ENCODE data around the gene MARCKSL1.

DNA sequence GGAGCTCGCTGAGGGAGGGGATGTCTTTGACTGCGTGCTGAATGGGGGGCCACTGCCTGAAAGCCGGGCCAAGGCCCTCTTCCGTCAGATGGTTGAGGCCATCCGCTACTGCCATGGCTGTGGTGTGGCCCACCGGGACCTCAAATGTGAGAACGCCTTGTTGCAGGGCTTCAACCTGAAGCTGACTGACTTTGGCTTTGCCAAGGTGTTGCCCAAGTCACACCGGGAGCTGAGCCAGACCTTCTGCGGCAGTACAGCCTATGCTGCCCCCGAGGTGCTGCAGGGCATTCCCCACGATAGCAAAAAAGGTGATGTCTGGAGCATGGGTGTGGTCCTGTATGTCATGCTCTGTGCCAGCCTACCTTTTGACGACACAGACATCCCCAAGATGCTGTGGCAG, 27.7 kb upstream of the MARCKSL1 start:
- TF ChIP-seq HDAC1 (CRISPR knock-in tag; IDR thresholded peaks at IDR 0.05): no peak
- no peak for TF ChIP-seq PHB2 (IDR thresholded peaks at IDR 0.05; ENCODE audit: partially characterized antibody)
- no peak for TF ChIP-seq XRCC5 (optimal IDR thresholded peaks at IDR 0.05; ENCODE audit: low read length)
- no peak for TF ChIP-seq ATF7 (IDR thresholded peaks at IDR 0.05)
- TF ChIP-seq ATF7 (CRISPR knock-in tag; IDR thresholded peaks at IDR 0.05): no peak
- TF ChIP-seq ZBTB7A (CRISPR knock-in tag; IDR thresholded peaks at IDR 0.05): no peak
- TF ChIP-seq, protein P1, sequence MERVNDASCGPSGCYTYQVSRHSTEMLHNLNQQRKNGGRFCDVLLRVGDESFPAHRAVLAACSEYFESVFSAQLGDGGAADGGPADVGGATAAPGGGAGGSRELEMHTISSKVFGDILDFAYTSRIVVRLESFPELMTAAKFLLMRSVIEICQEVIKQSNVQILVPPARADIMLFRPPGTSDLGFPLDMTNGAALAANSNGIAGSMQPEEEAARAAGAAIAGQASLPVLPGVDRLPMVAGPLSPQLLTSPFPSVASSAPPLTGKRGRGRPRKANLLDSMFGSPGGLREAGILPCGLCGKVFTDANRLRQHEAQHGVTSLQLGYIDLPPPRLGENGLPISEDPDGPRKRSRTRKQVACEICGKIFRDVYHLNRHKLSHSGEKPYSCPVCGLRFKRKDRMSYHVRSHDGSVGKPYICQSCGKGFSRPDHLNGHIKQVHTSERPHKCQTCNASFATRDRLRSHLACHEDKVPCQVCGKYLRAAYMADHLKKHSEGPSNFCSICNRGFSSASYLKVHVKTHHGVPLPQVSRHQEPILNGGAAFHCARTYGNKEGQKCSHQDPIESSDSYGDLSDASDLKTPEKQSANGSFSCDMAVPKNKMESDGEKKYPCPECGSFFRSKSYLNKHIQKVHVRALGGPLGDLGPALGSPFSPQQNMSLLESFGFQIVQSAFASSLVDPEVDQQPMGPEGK (CRISPR knock-in tag; IDR thresholded peaks at IDR 0.05): no peak
- TF ChIP-seq NFIC (IDR thresholded peaks at IDR 0.05; ENCODE audit: low read length): no peak
- no peak for TF ChIP-seq MAF1 (CRISPR knock-in tag; IDR thresholded peaks at IDR 0.05; ENCODE audit: borderline replicate concordance)
- no peak for TF ChIP-seq ZNF660 (CRISPR knock-in tag; IDR thresholded peaks at IDR 0.05; ENCODE audit: borderline replicate concordance, low read depth)
- TF ChIP-seq NR3C1 (CRISPR knock-in tag; IDR thresholded peaks at IDR 0.05): no peak
- TF ChIP-seq ZSCAN9 (CRISPR knock-in tag; IDR thresholded peaks at IDR 0.05; ENCODE audit: borderline replicate concordance): no peak
- no peak for TF ChIP-seq ZNF143 (CRISPR knock-in tag; IDR thresholded peaks at IDR 0.05)
- no peak for TF ChIP-seq SETDB1 (CRISPR knock-in tag; IDR thresholded peaks at IDR 0.05; ENCODE audit: borderline replicate concordance)
- no peak for TF ChIP-seq SMYD3 (CRISPR knock-in tag; IDR thresholded peaks at IDR 0.05)

Data from HepG2 (cell line).